HG03520 (cell line): ENCODE results near the gene NUP93.

Experiments
- ATAC-seq: cut with Tn5 transposase; IDR thresholded peaks from one replicate; pipeline ENCODE4 v1.9.1; 2021; ENCODE audit warnings: mild to moderate bottlenecking, moderate library complexity; ENCODE audit not compliant: unreplicated experiment

The NUP93 gene

GRCh38 chr16:56885446-56886162 is 155.7 kb downstream of the NUP93 start:
- ATAC-seq = no peak

GRCh38 chr16:56886296-56886695 is 156.4 kb downstream of the NUP93 start:
- ATAC-seq = no peak

- no peak for ATAC-seq
Observed at GRCh38 chr16:56886826-56887225, 156.9 kb downstream of the NUP93 start.

DNA sequence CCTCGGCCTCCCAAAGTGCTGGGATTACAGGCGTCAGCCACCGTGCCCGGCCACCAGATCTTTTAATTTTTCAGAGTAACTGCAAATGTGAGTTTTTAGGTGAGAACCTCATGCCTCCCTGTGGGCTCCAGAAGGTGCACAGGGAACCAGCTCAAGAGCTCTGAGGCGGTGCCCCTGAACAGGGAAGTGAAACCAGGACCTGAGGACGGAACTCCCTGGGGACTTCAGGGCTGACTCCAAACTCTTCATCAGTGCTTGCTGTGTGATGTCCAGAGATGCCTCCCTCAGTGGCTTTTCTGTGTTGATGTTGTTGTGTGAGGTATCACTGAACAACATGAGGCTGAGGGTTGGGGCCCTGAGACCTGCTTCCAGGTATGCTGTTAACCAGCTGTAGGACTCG is 158.9 kb downstream of the NUP93 start:
- ATAC-seq = no peak

GRCh38 chr16:56889206-56889605 is 159.3 kb downstream of the NUP93 start:
- ATAC-seq = no peak

GRCh38 chr16:56891685-56892084 is 161.8 kb downstream of the NUP93 start:
- no peak for ATAC-seq

DNA sequence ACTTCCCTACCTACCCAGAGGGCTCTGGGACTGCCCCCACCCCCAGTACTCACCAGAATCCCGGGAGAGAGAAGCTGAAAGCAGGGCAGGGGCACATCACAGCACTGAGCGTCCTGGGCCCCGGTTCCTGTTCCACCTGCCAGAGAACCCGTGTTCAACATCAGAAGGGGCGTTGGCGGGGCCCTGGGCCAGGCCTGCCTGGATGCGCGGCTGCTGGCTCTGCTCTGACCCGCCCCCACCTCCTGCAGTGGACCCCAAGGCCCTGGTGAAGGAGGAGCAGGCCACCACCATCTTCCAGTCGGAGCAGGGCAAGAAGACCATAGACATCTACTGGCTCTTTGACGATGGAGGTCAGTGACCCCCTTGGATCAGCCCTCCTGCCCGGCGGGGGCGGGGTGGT is 162.8 kb downstream of the NUP93 start:
- no peak for ATAC-seq

DNA sequence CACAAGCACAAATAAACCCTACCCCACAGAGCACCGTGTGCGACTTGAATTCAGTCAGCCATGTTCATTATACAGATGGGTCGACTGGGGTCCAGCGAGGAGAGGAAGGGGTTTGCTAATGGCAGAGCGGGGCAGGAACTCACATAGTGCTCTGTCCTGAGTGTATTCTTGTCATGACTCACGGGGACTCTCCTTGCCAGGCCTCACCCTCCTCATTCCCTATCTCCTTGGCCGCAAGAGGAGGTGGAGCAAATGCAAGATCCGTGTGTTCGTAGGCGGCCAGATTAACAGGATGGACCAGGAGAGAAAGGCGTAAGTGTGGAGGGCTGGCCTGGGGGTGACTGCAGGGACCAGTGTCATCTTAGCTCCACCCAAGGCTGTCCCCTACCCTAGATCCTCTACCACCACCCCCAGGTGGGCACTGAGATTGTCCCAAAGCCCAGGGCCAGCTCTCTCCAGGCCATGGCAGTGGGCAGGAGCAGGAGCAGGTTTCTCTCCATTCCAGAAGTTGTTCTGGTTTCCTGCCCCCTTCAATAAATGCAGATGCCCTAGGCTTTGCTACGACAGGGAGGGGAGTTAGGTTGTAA is 164.5 kb downstream of the NUP93 start:
- ATAC-seq = no peak

GRCh38 chr16:56895813-56896212 is 165.9 kb downstream of the NUP93 start:
- ATAC-seq = no peak

- no peak for ATAC-seq
Observed at GRCh38 chr16:56896244-56896643, 166.3 kb downstream of the NUP93 start.

DNA sequence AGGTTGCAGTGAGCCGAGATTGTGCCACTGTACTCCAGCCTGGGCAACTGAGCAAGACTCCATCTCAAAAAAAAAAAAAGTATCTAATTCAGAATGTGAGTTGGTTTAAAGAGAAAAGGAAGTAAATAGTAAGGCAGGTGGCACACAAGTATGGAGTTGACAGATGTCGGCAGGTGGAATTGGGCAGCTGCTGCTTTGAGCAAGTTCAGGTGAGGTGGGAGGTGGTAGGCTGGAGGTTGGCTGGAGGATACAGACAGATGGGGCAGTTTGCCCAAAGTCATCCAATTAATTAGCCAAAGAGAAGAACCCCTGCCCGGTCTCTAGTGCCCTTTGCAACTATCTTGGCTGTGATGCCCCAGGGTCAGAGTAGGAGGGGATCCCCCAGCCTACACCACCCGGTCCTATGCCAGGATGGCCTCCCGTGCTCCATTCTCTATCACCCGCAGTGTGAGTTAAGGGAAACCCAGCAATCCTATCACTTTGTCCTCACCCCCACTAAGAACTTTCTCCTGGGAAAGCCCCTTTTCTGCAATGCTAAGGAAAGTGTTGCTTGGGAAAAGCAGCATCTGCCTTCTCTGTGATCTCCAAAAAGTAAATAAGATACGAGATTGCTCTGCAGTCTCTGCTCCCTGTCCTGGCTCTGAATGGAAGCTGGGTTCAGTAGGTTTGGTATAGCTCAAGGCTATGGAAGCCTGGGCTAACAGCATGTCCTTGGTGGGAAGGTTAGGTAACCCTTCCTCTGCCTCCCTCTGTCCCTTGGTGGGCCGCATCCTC is 167.3 kb downstream of the NUP93 start:
- ATAC-seq = no peak

DNA sequence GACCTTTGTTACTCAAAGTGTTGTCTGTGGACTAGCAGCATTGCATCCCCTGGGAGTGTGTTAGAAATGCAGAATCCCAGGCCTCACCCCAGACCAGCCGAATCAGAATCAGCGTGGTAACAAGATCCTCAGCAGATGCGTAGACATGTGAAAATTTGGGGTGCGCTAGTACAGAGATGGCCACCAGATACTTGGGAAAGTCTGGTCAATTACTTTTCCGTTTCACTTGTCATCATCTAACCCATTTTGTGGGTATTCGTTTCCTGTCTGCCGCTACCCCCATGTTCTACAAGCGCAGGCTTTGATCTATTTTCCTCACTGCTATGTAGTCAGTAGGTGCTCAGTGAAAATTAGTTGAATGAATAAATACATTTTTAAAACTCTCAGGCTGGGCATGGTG is 168.9 kb downstream of the NUP93 start:
- no peak for ATAC-seq
